Activated CD4-positive, alpha-beta T cell treated with anti-CD3 and anti-CD28 coated beads for 24 hours (primary cell): ENCODE results near the gene RCL1.
A peak's percentile ranks its signal among the peaks of the same experiment; 100 is the strongest.

Source experiments
- DNase-seq, 2 donors: peaks; one replicate each; pipeline ENCODE4 v3.0.0-alpha.2; 2020; ENCODE audit warnings: low read depth in 2 of 2

The RCL1 gene

GRCh38 chr9:4811824-4812223, 19.1 kb downstream of the RCL1 start:
- DNase-seq, result no peak

- no peak for DNase-seq
Observed at GRCh38 chr9:4812858-4813257, 20.1 kb downstream of the RCL1 start.

- DNase-seq, result no peak
Observed at GRCh38 chr9:4814913-4815312, 22.2 kb downstream of the RCL1 start.

GRCh38 chr9:4815381-4815956, 22.7 kb downstream of the RCL1 start:
- DNase-seq, result no peak

GRCh38 chr9:4820168-4820567, 27.4 kb downstream of the RCL1 start:
- DNase-seq, result no peak

- no peak for DNase-seq
Observed at GRCh38 chr9:4821133-4821532, 28.4 kb downstream of the RCL1 start.

GRCh38 chr9:4822057-4822456, 29.3 kb downstream of the RCL1 start:
- no peak for DNase-seq

GRCh38 chr9:4826417-4827166, 33.8 kb downstream of the RCL1 start:
- DNase-seq, result no peak

- DNase-seq, result no peak
Observed at GRCh38 chr9:4827224-4827623, 34.5 kb downstream of the RCL1 start.

- DNase-seq, result no peak
Observed at GRCh38 chr9:4828761-4829160, 36.0 kb downstream of the RCL1 start.

- no peak for DNase-seq
Observed at GRCh38 chr9:4829969-4830368, 37.2 kb downstream of the RCL1 start.

- DNase-seq, result no peak
Observed at GRCh38 chr9:4830699-4831098, 38.0 kb downstream of the RCL1 start.

- DNase-seq, result no peak
Observed at GRCh38 chr9:4831119-4831518, 38.4 kb downstream of the RCL1 start.

GRCh38 chr9:4831944-4832343, 39.2 kb downstream of the RCL1 start:
- DNase-seq, result no peak

- DNase-seq, result peak in 1 of 2 donors; percentile 27
Observed at GRCh38 chr9:4832786-4833579, 40.2 kb downstream of the RCL1 start.

- DNase-seq, result no peak
Observed at GRCh38 chr9:4833781-4834560, 41.2 kb downstream of the RCL1 start.

- DNase-seq, result no peak
Observed at GRCh38 chr9:4836676-4837075, 43.9 kb downstream of the RCL1 start.

GRCh38 chr9:4837261-4838188, 44.8 kb downstream of the RCL1 start:
- no peak for DNase-seq

GRCh38 chr9:4838189-4838546, 45.4 kb downstream of the RCL1 start:
- no peak for DNase-seq

GRCh38 chr9:4839470-4839912, 46.7 kb downstream of the RCL1 start:
- DNase-seq, result no peak

- no peak for DNase-seq
Observed at GRCh38 chr9:4840018-4840417, 47.3 kb downstream of the RCL1 start.
